Left lung (tissue), 10 donors: Measurements from ENCODE around the gene MTA1. TPM values are rescaled to one million over a fixed set of nuclear protein-coding genes. Genes with fewer than 3 reads are reported as not detected.

Source experiments
- ATAC-seq: fragments of 200-7000 bp; cut with Tn5 transposase; one replicate; pipeline ENCODE4 v1.9.1; 2020; ENCODE audit warnings: moderate library complexity
- DNase-seq, 4 donors: peaks; one replicate each; pipeline ENCODE4 v3.0.0-alpha.2; 2013 to 2020
- H3K27ac ChIP-seq, 2 donors: fragments of 200-600 bp; sonication (generic) in 1 of 2; one replicate each; pipeline versions ENCODE4 v1.5.0 to v1.8.0; 2020 to 2021
- H3K27me3 ChIP-seq, 2 donors: fragments of 200-600 bp; sonication (generic) in 1 of 2; one replicate each; pipeline versions ENCODE4 v1.5.0 to v1.8.0; 2020 to 2021
- H3K36me3 ChIP-seq, 2 donors: fragments of 200-600 bp; sonication (generic) in 1 of 2; one replicate each; pipeline versions ENCODE4 v1.5.0 to v1.8.0; 2020 to 2021
- H3K4me1 ChIP-seq, 2 donors: fragments of 200-600 bp; one replicate each; pipeline ENCODE4 v1.8.0; 2021
- H3K4me3 ChIP-seq, 2 donors: fragments of 200-600 bp; sonication (generic) in 1 of 2; one replicate each; pipeline versions ENCODE4 v1.5.0 to v1.8.0; 2020 to 2021; ENCODE audit warnings: mild to moderate bottlenecking in 1 of 2
- H3K9me3 ChIP-seq, 2 donors: fragments of 200-600 bp; sonication (generic) in 1 of 2; one replicate each; pipeline versions ENCODE4 v1.5.0 to v1.8.0; 2020 to 2021
- CTCF ChIP-seq, 2 donors: fragments of 200-600 bp; sonication (generic) in 1 of 2; IDR thresholded peaks; one replicate each; pipeline versions ENCODE4 v1.5.0 to v1.8.0; 2021; ENCODE audit warnings: antibody characterized with exemption in 2 of 2
- intact Hi-C, 2 donors: fragments of 100-400 bp; cut with DNase I; formaldehyde crosslinking; loops; one replicate each; pipeline versions ENCODE4 v1.11.2 to v1.14.2; 2022
- polyA plus RNA-seq, 6 donors: library from polyadenylated mRNA; unstranded; fragments of 120-200 nt; gene quantifications; one replicate each; pipeline ENCODE4 v1.2.1, GENCODE V29; 2013; ENCODE audit not compliant: insufficient read length in 6 of 6
- total RNA-seq, 2 donors: library from RNA; stranded (reverse); fragmentation: NEBNext Ultra II Directional; extraction: Animal tissue kit (Norgen Biotek cat#: 25700); gene quantifications; one replicate each; pipeline ENCODE4 v1.2.1, GENCODE V29; 2021
- donor health status: DM: no; HTN: yes; CAD: no.
- donor health status: DM: no; HTN: no; CAD: no.

The MTA1 gene
- total and polyA plus RNA-seq, 8 donors: 60.6 to 165 (median 118) TPM

GRCh38 chr14:105422695-105423487, 3.3 kb downstream of the MTA1 start:
- Histone ChIP-seq H3K27me3 (no peaks in the 10 kb centered on the region), H3K9me3 (no peaks in the 10 kb centered on the region), H3K36me3 (peaks cover 0 to 22% of the 10 kb centered on the region in 2 donors), H3K4me3 (no peak overlapping the region), H3K4me1 (peaks cover 19 to 32% of the 10 kb centered on the region in 2 donors), H3K27ac (no peak overlapping the region)
- no peak for TF ChIP-seq CTCF (IDR thresholded peaks at IDR 0.05)
- ATAC-seq (peak; percentile 9), DNase-seq (peak in 1 of 4 donors; percentile 63)
- intact Hi-C loops: no loop called here

GRCh38 chr14:105423488-105424195, 4.0 kb downstream of the MTA1 start:
- ATAC-seq (no peak), DNase-seq (peak in 1 of 4 donors; percentile 57)
- intact Hi-C loops: no loop called here

GRCh38 chr14:105424861-105425260, 5.2 kb downstream of the MTA1 start:
- peaks cover 0 to 26% of the 10 kb centered on the region in 2 donors for H3K36me3 ChIP-seq
- H3K27ac ChIP-seq: no peak overlapping the region
- no peaks in the 10 kb centered on the region for H3K27me3 ChIP-seq
- peaks cover 14 to 26% of the 10 kb centered on the region in 2 donors for H3K4me1 ChIP-seq
- no peaks in the 10 kb centered on the region for H3K9me3 ChIP-seq
- intact Hi-C loops: no loop called here
- DNase-seq (peak in 1 of 4 donors; percentile 51), ATAC-seq (no peak)
- no peak overlapping the region for H3K4me3 ChIP-seq
- TF ChIP-seq CTCF (IDR thresholded peaks at IDR 0.05): no peak

More at GRCh38 chr14:105423488-105424195, 4.0 kb downstream of the MTA1 start:
- H3K27ac ChIP-seq: no peak overlapping the region
- peaks cover 19 to 32% of the 10 kb centered on the region in 2 donors for H3K4me1 ChIP-seq
- H3K36me3 ChIP-seq: peaks cover 0 to 26% of the 10 kb centered on the region in 2 donors
- no peak overlapping the region for H3K4me3 ChIP-seq
- H3K9me3 ChIP-seq: no peaks in the 10 kb centered on the region
- no peaks in the 10 kb centered on the region for H3K27me3 ChIP-seq
- no peak for TF ChIP-seq CTCF (IDR thresholded peaks at IDR 0.05)

- no peaks in the 10 kb centered on the region for H3K9me3 ChIP-seq
- intact Hi-C loops: no loop called here
- H3K4me1 ChIP-seq: peaks cover 12 to 25% of the 10 kb centered on the region in 2 donors
- ATAC-seq (no peak), DNase-seq (peak in 1 of 4 donors; percentile 63)
- no peak overlapping the region for H3K4me3 ChIP-seq
- H3K36me3 ChIP-seq: peaks cover 5 to 26% of the 10 kb centered on the region in 2 donors
- no peaks in the 10 kb centered on the region for H3K27me3 ChIP-seq
- no peak overlapping the region for H3K27ac ChIP-seq
- TF ChIP-seq CTCF (IDR thresholded peaks at IDR 0.05): no peak
Observed at GRCh38 chr14:105425823-105426247, 6.2 kb downstream of the MTA1 start.
